ENCODE measurements around the gene NRG3.
"Not testable (repeated sequence)": the region's sequence is repeated elsewhere in the genome, so short reads cannot be mapped to it uniquely, and the experiment has no call there.

Gene NRG3

GRCh38 chr10:82040336-82040735 is 165.3 kb downstream of the NRG3 start:
- no peak for DNase-seq (ENCODE audit: insufficient read length, low spot score)
- no peak for TF ChIP-seq POLR2A (IDR thresholded peaks at IDR 0.05; ENCODE audit: low read depth, low read length)
- FAIRE-seq = no peak

GRCh38 chr10:82041018-82041417 is 166.0 kb downstream of the NRG3 start:
- no peak for DNase-seq (ENCODE audit: insufficient read length, low spot score)
- TF ChIP-seq POLR2A (IDR thresholded peaks at IDR 0.05; ENCODE audit: low read depth, low read length) = no peak
- no peak for FAIRE-seq

GRCh38 chr10:82056391-82056790 is 181.4 kb downstream of the NRG3 start:
- no peak for DNase-seq (ENCODE audit: insufficient read length, low spot score)
- no peak for FAIRE-seq
- TF ChIP-seq POLR2A (IDR thresholded peaks at IDR 0.05; ENCODE audit: low read depth, low read length) = no peak

GRCh38 chr10:82067192-82067591 is 192.2 kb downstream of the NRG3 start:
- FAIRE-seq; DNase-seq (ENCODE audit: insufficient read length, low spot score): not testable (repeated sequence)

GRCh38 chr10:82068501-82068900 is 193.5 kb downstream of the NRG3 start:
- no peak for TF ChIP-seq POLR2A (IDR thresholded peaks at IDR 0.05; ENCODE audit: low read depth, low read length)
- DNase-seq (ENCODE audit: insufficient read length, low spot score) (no peak), FAIRE-seq (no peak)

GRCh38 chr10:82071231-82071630 is 196.2 kb downstream of the NRG3 start:
- DNase-seq (ENCODE audit: insufficient read length, low spot score) (no peak), FAIRE-seq (no peak)
- TF ChIP-seq POLR2A (IDR thresholded peaks at IDR 0.05; ENCODE audit: low read depth, low read length) = no peak

GRCh38 chr10:82072124-82072523 is 197.1 kb downstream of the NRG3 start:
- FAIRE-seq (no peak), DNase-seq (ENCODE audit: insufficient read length, low spot score) (no peak)
- no peak for TF ChIP-seq POLR2A (IDR thresholded peaks at IDR 0.05; ENCODE audit: low read depth, low read length)

- FAIRE-seq (no peak), DNase-seq (ENCODE audit: insufficient read length, low spot score) (no peak)
- TF ChIP-seq POLR2A (IDR thresholded peaks at IDR 0.05; ENCODE audit: low read depth, low read length) = no peak
Measured at GRCh38 chr10:82075605-82076004, 200.6 kb downstream of the NRG3 start.

GRCh38 chr10:82084496-82084895 is 209.5 kb downstream of the NRG3 start:
- no peak for FAIRE-seq
- no peak for TF ChIP-seq POLR2A (IDR thresholded peaks at IDR 0.05; ENCODE audit: low read depth, low read length)
- no peak for DNase-seq (ENCODE audit: insufficient read length, low spot score)

- no peak for TF ChIP-seq POLR2A (IDR thresholded peaks at IDR 0.05; ENCODE audit: low read depth, low read length)
- FAIRE-seq (no peak), DNase-seq (ENCODE audit: insufficient read length, low spot score) (no peak)
Measured at GRCh38 chr10:82084904-82085303, 209.9 kb downstream of the NRG3 start.

- no peak for FAIRE-seq
- DNase-seq (ENCODE audit: insufficient read length, low spot score) = no peak
- no peak for TF ChIP-seq POLR2A (IDR thresholded peaks at IDR 0.05; ENCODE audit: low read depth, low read length)
Measured at GRCh38 chr10:82089327-82089726, 214.3 kb downstream of the NRG3 start.

GRCh38 chr10:82091413-82091812 is 216.4 kb downstream of the NRG3 start:
- FAIRE-seq (no peak), DNase-seq (ENCODE audit: insufficient read length, low spot score) (no peak)
- no peak for TF ChIP-seq POLR2A (IDR thresholded peaks at IDR 0.05; ENCODE audit: low read depth, low read length)

GRCh38 chr10:82092111-82092510 is 217.1 kb downstream of the NRG3 start:
- no peak for TF ChIP-seq POLR2A (IDR thresholded peaks at IDR 0.05; ENCODE audit: low read depth, low read length)
- DNase-seq (ENCODE audit: insufficient read length, low spot score) (no peak), FAIRE-seq (no peak)

- DNase-seq (ENCODE audit: insufficient read length, low spot score) = no peak
- no peak for FAIRE-seq
- no peak for TF ChIP-seq POLR2A (IDR thresholded peaks at IDR 0.05; ENCODE audit: low read depth, low read length)
Measured at GRCh38 chr10:82124713-82125112, 249.7 kb downstream of the NRG3 start.

- FAIRE-seq = no peak
- no peak for DNase-seq (ENCODE audit: insufficient read length, low spot score)
- no peak for TF ChIP-seq POLR2A (IDR thresholded peaks at IDR 0.05; ENCODE audit: low read depth, low read length)
Measured at GRCh38 chr10:82128527-82128926, 253.5 kb downstream of the NRG3 start.

- FAIRE-seq (no peak), DNase-seq (ENCODE audit: insufficient read length, low spot score) (no peak)
- TF ChIP-seq POLR2A (IDR thresholded peaks at IDR 0.05; ENCODE audit: low read depth, low read length) = no peak
Measured at GRCh38 chr10:82136103-82136502, 261.1 kb downstream of the NRG3 start.
